ENCODE measurements around the gene DDIT4. TPM values are rescaled to one million over a fixed set of nuclear protein-coding genes. Genes with fewer than 3 reads are reported as not detected.

Gene DDIT4
- total and polyA plus RNA-seq, 9 of the 15 experiments (the other 6 are each of a cell fraction or from before 2014, with no cell fraction given) = 8.2 to 675 (median 159) TPM

- TF ChIP-seq PYGO2 (tag; IDR thresholded peaks at IDR 0.05) (peak; percentile 47; the same call in 1 of the 2 replicates), ZNF407 (IDR thresholded peaks at IDR 0.05; ENCODE audit: low read depth) (no peak), TAL1 (IDR thresholded peaks at IDR 0.05) (peak; percentile 36; the same call in 1 of the 2 replicates), HMGXB4 (CRISPR knock-in tag; IDR thresholded peaks at IDR 0.05) (no peak), SMAD3 (CRISPR knock-in tag; conservative IDR thresholded peaks at IDR 0.05) (peak; percentile 73; the same call in 1 of the 2 replicates), HOMEZ (CRISPR knock-in tag; IDR thresholded peaks at IDR 0.05) (0 out of 2 replicates have a peak, but pooled peaks have one; percentile 72), CTBP1 (IDR thresholded peaks at IDR 0.05; ENCODE audit: borderline replicate concordance) (peak; percentile 83), CLOCK (CRISPR knock-in tag; IDR thresholded peaks at IDR 0.05; ENCODE audit: borderline replicate concordance) (peak; percentile 91; the same call in 1 of the 2 replicates), HDAC2 (IDR thresholded peaks at IDR 0.05) (peak; percentile 64; the same call in 1 of the 2 replicates), ATF1 (CRISPR knock-in tag; IDR thresholded peaks at IDR 0.05) (no peak), ATF1 (tag; IDR thresholded peaks at IDR 0.05) (0 out of 2 replicates have a peak, but pooled peaks have one; percentile 25), ZNF79 (CRISPR knock-in tag; IDR thresholded peaks at IDR 0.05; ENCODE audit: low read depth) (peak; percentile 85), TBL1XR1 (IDR thresholded peaks at IDR 0.05; ENCODE audit: low read length in 2 of 2) (no peak)
Measured at GRCh38 chr10:72316748-72317435, 43.2 kb downstream of the DDIT4 start (continued).
